Transverse colon (tissue), 4 donors: ENCODE measurements around the gene ZSWIM4.

Source experiments
- CTCF ChIP-seq, 5 experiments: fragments of 200-600 bp in 3 of 5; fragments of 450-650 bp in 2 of 5; sonication (generic) in 3 of 5; IDR thresholded peaks; 1 replicate in 2 of 5; 2 replicates in 3 of 5; pipeline ENCODE4 v1.5.1; 2016 to 2017; ENCODE audit warnings: antibody characterized with exemption in 5 of 5, inconsistent platforms in 3 of 5, mild to moderate bottlenecking in 2 of 5, moderate library complexity in 1 of 5
- EP300 ChIP-seq: sonication (generic); formaldehyde crosslinking; IDR thresholded peaks from one replicate; pipeline ENCODE4 v1.6.1; 2017; ENCODE audit warnings: antibody characterized with exemption, low read depth
- POLR2A ChIP-seq: fragments of 450-650 bp; IDR thresholded peaks from one replicate; pipeline ENCODE4 v1.6.1; 2016; ENCODE audit warnings: antibody characterized with exemption, mild to moderate bottlenecking, moderate library complexity
- POLR2AphosphoS5 ChIP-seq, 3 donors: sonication (generic); formaldehyde crosslinking; IDR thresholded peaks; one replicate each; pipeline ENCODE4 v1.6.1; 2016; ENCODE audit warnings: antibody characterized with exemption in 3 of 3

GRCh38 chr19:13794398-13794756 lies 866 bp upstream of the ZSWIM4 start:
- no peak for TF ChIP-seq POLR2A
- TF ChIP-seq CTCF (IDR thresholded peaks at IDR 0.05) = no peak
- peak in 1 of 3 donors; percentile 38 for TF ChIP-seq POLR2AphosphoS5 (IDR thresholded peaks at IDR 0.05)
- TF ChIP-seq EP300 = no peak
